GF-D8 (cell line): ENCODE measurements around the gene CD3E.

Source experiments
- DNase-seq: peaks from one replicate; lab custom pipeline; 2025; lab: John Stamatoyannopoulos, UW

Gene CD3E

GRCh38 chr11:118304568-118305248 lies at the start of gene CD3E:
TSS of gene CD3E (plus strand) at chr11:118304730. CDS start at chr11:118304953, 223 bp downstream.
- DNase-seq: no peak

DNA sequence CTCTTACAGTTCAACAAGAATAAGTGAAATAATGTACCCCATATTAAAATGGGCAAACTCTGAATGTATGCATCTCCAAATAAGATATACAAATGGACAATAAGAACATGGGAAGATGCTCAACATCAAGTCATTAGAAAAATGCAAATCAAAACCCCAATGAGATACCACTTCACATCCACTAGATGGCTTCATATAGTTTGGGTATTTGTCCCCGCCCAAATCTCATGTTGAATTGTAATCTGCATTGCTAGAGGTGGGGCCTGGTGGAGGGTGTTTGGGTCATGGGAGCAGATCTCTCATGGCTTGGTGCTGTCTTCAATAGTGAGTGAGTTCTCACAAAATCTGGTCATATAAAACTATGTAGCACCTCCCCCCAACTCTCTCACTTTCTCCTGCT lies 46.1 kb upstream of the CD3E start:
- no peak for DNase-seq

GRCh38 chr11:118259138-118259537 lies 45.4 kb upstream of the CD3E start:
- no peak for DNase-seq

DNA sequence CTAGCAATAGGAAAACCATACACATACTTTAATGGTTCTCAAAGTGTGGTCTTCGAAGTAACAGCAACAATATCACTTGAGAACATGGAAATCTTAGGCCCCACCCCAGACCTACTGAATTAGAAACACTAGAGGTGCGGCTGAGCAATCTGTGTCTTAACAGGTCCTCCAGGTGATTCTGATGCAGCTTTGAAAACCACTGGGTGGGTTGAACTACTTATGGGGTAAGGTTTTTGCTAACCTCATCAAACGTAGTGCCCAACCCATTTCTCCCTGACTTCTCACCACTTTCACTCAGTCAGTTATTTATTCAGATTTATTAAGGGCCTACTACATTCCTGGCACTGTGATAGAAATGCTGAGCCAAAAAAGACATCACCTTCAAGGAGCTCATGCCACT lies 44.2 kb upstream of the CD3E start:
- no peak for DNase-seq

DNA sequence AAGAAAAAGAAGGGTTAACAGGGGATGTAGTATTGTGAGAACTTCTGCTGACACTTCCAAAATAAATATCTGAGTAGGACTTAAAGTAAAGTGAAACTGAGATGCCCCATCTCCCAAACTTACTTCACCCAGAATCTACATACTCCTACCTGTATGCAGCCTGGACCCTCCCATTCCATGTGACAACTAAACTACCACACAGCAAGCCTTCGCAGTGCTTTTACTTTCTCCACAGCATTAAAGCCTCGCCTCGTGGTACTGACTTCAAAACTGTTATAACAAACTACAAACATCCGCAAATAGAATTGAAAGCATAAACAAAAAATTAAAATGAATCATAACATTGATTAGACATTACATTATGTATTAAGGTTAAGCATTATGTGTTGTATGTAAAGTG lies 41.4 kb upstream of the CD3E start:
- DNase-seq: no peak

DNA sequence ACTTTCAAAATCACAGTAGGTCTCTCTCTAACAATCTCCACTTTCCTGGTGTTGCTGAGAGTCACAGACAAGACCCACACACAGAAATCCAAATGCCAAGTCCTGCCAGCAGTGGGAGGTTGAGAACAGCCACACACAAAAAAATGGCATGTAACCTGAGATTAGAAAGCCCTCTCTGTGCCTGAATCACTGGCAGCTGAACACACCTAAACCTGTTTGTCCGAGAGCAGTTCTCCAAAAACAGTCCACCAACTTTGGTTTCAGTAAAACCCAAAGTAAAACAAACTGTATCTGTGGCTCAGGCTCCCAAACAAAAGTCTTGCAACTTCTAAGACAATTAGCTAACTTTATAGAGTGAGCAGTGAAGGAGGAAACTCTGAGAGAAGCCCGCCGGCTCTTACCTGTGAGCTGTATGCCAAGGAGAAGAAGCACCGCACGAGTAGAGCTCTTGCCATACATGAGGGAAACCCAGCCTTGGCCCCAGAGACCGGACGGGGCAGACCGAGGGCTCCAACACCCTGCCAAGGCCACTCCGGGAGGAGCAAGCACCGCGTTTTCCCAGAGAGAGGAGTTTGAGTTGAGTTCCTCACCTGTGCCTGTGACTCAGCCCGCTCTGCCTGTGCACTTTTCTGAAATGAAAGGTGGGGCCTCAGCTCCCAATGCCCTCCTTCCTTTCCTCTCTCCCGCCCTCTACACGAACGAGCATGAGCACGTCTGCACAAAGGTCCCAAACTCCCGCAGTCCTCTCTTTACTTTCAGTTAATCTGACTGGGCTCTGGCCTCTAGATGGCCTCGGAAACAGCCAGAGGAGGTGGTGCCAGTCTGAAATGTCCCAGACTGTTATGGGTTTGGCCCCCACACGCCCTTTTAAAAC lies 40.6 kb upstream of the CD3E start, which contains the start of gene MPZL2:
Gene MPZL2 (minus strand): TSS at position 603 of the 874 bp plus-strand sequence. CDS start 144 bp downstream, at position 459.
- DNase-seq: no peak

DNA sequence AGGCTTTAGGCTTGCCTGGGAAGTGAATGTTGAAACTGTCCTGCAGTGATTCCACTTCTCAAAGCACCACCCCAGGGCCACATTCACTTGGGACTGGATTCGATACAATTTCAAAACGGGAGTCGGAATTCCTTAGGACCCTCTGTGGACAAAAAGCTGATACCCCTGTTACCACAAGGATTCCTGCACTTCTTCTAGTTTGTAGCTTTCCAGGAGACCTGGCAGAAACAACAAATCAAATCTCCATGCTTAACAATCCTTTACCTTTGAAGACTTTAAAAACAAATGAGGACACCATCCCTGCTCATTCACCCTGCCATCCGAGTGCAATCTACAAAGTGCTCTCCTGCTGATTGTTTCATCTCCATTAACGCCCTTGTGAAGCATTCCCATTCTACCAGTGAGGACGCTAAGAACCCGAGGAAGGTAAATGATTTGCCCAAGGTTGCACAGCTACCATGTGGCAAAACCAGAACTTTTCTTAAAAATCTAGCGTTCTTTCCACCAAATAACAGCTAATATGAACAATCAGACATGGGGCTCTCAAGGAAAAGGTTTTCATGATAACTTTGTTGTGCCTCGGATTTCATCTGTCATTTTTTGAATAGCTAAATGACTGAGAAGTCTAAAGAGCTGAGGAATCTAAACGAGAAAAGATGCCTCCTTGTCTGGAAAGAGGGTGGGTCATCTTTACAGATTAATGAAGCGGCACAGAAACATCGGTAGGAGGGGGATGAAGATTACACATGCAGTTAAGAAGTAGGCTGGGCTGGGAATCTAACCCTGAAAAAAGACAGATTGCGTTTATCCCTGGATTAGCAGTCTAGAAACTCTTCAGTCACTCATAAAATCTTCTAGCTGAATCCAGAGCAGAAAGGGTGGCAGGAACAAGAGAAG lies 39.7 kb upstream of the CD3E start:
- DNase-seq: no peak

GRCh38 chr11:118265954-118266353 lies 38.6 kb upstream of the CD3E start:
- no peak for DNase-seq

GRCh38 chr11:118267486-118267885 lies 37.0 kb upstream of the CD3E start:
- no peak for DNase-seq

DNA sequence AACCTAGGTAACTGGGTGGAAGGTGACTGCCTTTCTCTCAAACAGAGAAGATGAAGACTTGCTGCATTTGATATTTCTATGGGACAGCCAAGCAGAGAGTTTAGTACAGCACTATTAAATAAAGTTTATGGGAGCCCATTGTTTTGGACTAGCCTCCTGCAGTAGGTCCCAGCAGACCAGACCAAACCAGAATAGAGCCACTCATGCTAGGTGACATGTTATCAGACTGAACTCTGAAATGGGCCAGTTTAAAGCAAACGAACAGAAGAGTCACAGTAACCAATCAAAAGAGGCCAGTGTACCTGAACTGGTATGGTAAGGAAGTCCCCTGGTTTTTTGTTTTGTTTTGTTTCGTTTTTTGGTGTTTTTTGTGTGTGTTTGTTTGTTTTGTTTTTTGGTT lies 32.5 kb upstream of the CD3E start:
- no peak for DNase-seq

- no peak for DNase-seq
These were observed 30.3 kb upstream of the CD3E start for GRCh38 chr11:118274186-118274585.

- DNase-seq: no peak
These were observed 29.4 kb upstream of the CD3E start for GRCh38 chr11:118275176-118275575.

- no peak for DNase-seq
These were observed 28.1 kb upstream of the CD3E start for GRCh38 chr11:118276422-118276821.

GRCh38 chr11:118277312-118277711 lies 27.2 kb upstream of the CD3E start:
- DNase-seq: no peak

DNA sequence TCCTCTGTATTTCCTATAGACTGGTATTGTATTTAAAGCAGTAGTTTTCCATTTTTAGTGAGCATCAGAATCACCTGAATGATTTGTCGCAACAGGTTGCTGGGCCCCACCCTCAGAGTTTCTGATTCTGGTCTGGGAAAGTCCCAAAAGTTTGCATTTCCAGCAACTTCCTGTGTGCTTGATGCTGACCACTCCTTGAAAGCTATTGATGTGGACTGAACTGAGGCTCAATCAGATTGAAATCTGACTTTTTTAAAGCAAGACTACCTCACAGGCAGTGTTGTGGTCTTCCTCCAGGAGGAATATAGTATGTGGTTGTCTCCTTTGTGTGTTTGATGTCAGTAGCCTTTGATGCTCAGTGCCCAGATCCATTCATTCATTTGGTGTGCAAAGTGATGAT lies 23.2 kb upstream of the CD3E start:
- DNase-seq: no peak

DNA sequence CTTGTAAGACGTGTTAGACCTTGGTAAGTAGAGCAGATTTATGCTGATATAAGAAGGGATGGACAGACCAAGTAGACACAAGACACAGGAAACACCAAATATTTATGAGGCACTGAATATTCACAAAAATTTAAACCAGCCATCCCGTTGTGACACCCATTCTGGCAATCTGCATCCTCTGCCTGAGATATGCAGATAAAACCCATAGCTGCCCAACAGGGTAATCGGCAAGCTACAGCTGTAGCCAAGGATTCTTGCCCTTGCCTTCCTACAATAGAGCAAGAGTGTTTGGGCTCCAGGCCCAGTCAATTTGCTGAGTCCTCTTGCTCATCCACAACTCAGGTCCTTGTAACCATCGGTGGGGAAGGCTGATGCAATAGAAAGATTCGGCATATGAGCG lies 21.9 kb upstream of the CD3E start:
- no peak for DNase-seq

DNA sequence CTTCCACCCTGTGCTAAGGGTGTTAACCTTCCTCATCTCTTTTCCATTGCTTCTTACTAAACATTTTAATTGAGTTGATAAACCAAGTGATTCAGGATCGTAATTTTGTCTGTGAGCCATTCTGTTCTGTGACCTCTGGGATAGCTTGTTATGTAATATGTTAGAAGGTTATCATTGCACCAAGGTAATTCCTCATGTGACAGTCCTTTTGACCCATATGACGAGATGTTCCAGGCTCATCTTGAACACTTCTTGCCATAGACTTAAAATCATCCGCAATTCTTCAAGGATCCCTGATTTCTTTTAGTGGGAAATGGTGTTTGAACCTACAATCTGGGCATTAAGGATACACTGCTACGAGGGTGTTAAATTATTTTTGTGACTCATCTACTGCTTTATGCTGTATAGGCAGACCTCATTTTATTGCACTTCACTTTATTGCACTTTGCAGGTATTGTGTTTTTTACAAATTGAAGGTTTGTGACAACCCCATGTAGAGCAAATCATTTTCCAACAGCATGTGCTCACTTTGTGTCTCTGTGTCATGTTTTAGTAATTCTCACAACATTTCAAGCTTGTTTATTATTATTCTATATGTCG lies 21.4 kb upstream of the CD3E start:
- DNase-seq: no peak

DNA sequence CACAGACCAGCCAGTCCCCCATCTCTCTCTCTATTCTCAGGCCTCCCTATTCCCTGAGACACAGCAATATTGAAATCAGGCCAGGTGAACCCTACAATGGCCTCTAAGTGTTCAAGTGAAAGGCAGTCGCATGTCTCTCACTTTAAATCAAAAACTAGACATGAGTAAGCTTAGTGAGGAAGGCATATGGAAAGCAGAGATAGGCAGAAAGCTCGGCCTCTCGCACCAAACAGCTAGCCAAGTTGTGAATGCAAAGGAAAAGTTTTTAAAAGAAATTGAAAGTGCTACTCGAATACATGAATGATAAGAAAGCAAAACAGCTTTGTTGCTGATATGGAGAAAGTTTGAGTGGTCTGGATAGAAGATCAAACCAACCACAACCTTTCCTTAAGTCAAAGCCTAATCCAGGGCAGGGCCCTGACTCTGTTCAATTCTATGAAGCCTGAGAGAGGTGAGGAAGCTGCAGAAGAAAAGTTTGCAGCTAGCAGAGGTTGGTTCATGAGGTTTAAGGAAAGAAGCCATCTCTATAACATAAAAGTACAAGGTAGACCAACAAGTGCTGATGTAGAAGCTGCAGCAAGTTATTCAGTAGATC lies 20.7 kb upstream of the CD3E start:
- no peak for DNase-seq

- no peak for DNase-seq
These were observed 18.0 kb upstream of the CD3E start for GRCh38 chr11:118286545-118286944.

- no peak for DNase-seq
These were observed 17.5 kb upstream of the CD3E start for GRCh38 chr11:118287006-118287405.

- DNase-seq: no peak
These were observed 15.1 kb upstream of the CD3E start for GRCh38 chr11:118289401-118289800.
